AG10803 (cell line): ENCODE measurements around the gene ZCCHC7.

Source experiments
- DNase-seq: peaks from one replicate; pipeline ENCODE4 v3.0.0; 2010; ENCODE audit warnings: low read depth
- H3K4me3 ChIP-seq: 2 replicates; pipeline ENCODE4 v1.5.1; 2011; ENCODE audit warnings: mild to moderate bottlenecking, low read length, control low read depth
- CTCF ChIP-seq: conservative IDR thresholded peaks from 2 replicates; pipeline ENCODE4 v1.5.1; 2011; ENCODE audit warnings: mild to moderate bottlenecking, low read length, control low read depth, inconsistent platforms

The ZCCHC7 gene

GRCh38 chr9:37311938-37312708, 191.7 kb downstream of the ZCCHC7 start:
- TF ChIP-seq CTCF: no peak
- DNase-seq: peak; percentile 22
- H3K4me3 ChIP-seq: no peak overlapping the region

DNA sequence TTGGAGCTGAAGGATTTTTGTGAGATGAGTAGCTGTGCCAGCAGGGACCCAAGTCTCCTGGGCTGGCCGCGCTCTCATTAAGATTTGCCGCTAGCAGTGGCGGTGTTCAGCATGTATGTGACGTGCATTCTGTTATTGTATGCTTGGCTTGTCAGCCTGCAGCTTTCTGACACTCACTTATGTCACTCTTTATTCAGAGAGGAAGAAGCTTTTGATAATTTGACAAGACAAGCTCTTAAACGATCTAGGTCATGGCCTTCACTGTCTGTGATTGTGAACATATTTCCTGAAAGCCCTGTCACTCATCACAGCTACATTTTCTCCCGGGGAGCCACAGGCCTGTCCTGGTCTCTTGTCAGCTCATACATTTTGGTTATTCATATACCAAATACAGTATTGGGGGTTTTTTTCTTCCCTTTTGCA, 203.9 kb downstream of the ZCCHC7 start:
- DNase-seq: no peak
- TF ChIP-seq CTCF: no peak
- H3K4me3 ChIP-seq: no peak overlapping the region

DNA sequence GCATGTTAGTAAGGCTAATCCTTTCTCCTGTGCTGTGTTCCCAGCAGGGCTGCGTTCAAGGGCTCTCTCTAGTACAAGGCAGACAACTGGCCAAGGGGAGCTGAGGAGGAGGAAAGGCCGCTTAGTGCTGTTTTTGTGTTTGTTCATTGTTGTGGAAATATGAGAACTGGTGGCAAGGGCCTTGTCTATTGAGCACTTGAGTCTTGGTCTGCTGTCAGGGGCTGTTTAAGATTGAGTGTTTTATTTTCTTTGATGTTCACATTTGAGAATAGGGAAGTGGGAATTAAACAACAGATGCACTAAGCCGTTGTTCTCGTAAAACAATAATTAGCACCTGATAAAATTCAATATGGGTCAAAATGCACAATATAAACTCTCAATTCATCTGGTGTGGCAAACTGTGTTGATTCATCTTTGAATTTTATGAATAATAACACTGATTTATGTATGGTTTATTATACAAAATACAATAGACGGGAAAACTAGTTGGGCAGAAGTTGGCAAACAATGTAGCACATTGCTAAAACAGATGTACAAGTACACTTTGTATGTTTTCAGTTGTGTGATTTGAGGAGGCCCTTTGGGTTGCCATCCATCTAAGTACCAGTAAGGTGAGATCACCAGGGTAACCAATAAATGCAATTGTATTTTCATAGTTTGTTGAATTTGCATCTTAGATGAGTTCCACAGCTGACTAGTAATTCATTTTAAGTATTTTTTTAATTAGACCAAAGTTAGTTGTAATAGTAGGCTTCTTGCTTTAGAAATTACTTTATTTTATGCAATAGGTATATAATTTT, 204.5 kb downstream of the ZCCHC7 start:
- DNase-seq: no peak
- no peak overlapping the region for H3K4me3 ChIP-seq
- TF ChIP-seq CTCF: no peak

- DNase-seq: peak; percentile 23
- H3K4me3 ChIP-seq: no peak overlapping the region
- TF ChIP-seq CTCF: no peak
Measured at GRCh38 chr9:37325778-37326177, 205.4 kb downstream of the ZCCHC7 start.

- H3K4me3 ChIP-seq: no peak overlapping the region
- TF ChIP-seq CTCF: no peak
- no peak for DNase-seq
Measured at GRCh38 chr9:37327553-37327952, 207.2 kb downstream of the ZCCHC7 start.

DNA sequence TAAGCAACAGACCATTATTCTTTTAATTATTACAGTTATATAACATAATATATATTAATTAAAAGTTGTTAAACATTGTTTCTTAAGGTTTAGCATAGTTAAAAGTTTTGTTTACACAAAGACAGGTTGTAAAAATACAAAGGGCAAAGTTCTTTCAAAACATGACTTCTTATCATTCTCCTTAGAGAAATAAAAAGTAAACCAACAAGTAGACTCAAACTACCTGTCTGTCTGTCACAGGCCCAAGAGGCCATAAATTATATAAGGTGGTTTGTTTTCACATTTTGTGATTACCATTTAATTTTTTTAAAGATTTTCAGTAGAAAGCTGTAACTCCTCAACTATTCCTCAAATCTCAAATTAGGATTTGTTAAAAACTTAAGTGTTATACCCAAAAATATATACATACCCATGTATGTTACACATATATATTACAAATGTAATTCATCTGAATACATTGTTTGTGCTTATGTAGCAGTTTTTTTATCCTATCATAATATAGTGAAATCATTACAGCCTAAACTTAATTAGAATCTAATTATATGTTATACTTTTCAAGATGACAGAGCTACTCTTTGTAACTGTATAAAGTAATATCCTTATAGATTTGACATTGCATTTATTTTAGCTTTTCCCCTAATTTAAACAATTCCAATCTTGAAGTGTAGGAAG, 208.3 kb downstream of the ZCCHC7 start:
- DNase-seq: no peak

More for the DNA sequence above, 208.3 kb downstream of the ZCCHC7 start:
- H3K4me3 ChIP-seq: no peak overlapping the region
- TF ChIP-seq CTCF: no peak
